ENCODE data around the gene NRAP. TPM values are rescaled to one million over a fixed set of nuclear protein-coding genes. Genes with fewer than 3 reads are reported as not detected.

The NRAP gene
- total and polyA plus RNA-seq, 2 of the 8 experiments (the other 6 are each of a cell fraction or from before 2014, with no cell fraction given), result not detected

DNA sequence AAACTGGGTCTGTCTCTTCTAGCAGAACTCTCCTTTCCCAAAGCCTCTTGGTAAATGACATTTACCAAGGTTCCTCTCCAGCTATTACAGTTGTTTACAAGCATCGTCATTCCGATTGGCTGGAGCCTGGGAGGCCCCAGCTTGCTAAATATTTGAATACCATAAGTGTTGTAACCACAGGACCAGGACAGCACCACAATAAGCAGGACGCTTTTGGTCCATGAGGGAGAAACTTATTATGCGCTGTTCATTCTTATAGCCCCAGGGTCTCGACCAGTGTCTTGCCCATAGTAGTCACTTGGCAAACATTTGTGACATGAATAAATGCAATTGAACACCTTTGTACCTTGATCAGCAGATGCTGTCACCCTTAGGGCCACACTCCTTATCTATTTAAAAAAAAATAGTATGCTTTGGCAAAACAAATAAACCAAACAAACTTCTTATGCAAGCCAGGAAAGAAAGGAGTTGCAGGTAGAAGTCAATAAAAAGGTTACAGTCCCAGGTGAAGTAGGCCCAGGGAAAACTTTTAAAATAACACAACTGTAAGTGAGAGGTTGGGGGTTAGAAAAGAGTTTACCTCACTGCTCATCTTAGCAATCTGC, 32.8 kb downstream of the NRAP start:
- no peak overlapping the region for H3K18ac ChIP-seq (ENCODE audit: extremely low read depth, low read length)
- H2BK12ac ChIP-seq (ENCODE audit: low read depth, low read length), result no peak overlapping the region
- CTCF ChIA-PET (ENCODE audit: partially characterized antibody), result no interaction called here
- H4K8ac ChIP-seq (ENCODE audit: extremely low read depth, insufficient read depth, low read length), result no peak overlapping the region
- no peak overlapping the region for H2AK5ac ChIP-seq (ENCODE audit: low read depth, low read length)
- POLR2A ChIA-PET (ENCODE audit: partially characterized antibody), result no interaction called here
- peaks cover 0 to 7% of the 10 kb centered on the region in 2 experiments; a peak in 1 of 4 replicates for H3K9me3 ChIP-seq (ENCODE audit: insufficient read depth in 2 of 2, low read depth in 1 of 2, low read length in 1 of 2)
- no peak overlapping the region for H4K91ac ChIP-seq (replicated peaks; ENCODE audit: insufficient read length, low read length)
- H4K20me1 ChIP-seq (replicated peaks in 1 of 2; ENCODE audit: control insufficient read depth in 1 of 2, insufficient read depth in 2 of 2, low read length in 2 of 2), result no peaks in the 10 kb centered on the region
- H2BK15ac ChIP-seq (ENCODE audit: low read length), result no peak overlapping the region
- 92% methylated on average over 5 of the region's 5 CpGs; no CpG with 5 or more reads in 1 of the 2 experiments for WGBS, 2 experiments (ENCODE audit: extremely low coverage in 1 of 2, insufficient coverage in 1 of 2, insufficient read length in 1 of 2, insufficient replicate concordance in 2 of 2, low coverage in 1 of 2, low lambda C conversion rate in 2 of 2, missing lambda C conversion rate in 1 of 2)
- no peaks in the 10 kb centered on the region for H3K36me3 ChIP-seq (ENCODE audit: control insufficient read depth in 2 of 4, insufficient read depth in 4 of 4, low read length in 3 of 4)
- no peak for FAIRE-seq
- H2BK20ac ChIP-seq (ENCODE audit: low read length), result no peak overlapping the region
- H3K27me3 ChIP-seq (replicated peaks in 1 of 4; ENCODE audit: control insufficient read depth in 3 of 4, extremely low read depth in 1 of 4, insufficient read depth in 3 of 4, low read length in 3 of 4), result no peaks in the 10 kb centered on the region; a peak in 2 of 7 replicates
- no peak for TF ChIP-seq EP300 (IDR thresholded peaks at IDR 0.05; ENCODE audit: borderline replicate concordance in 1 of 2, low read depth in 2 of 2, low read length in 2 of 2)
- no peak overlapping the region for H3K23ac ChIP-seq (ENCODE audit: insufficient read length)
- no peak overlapping the region for H3K9ac ChIP-seq (replicated peaks in 1 of 4; ENCODE audit: extremely low read depth in 1 of 4, low read depth in 3 of 4, low read length in 3 of 4)
- no peaks in the 10 kb centered on the region for H3K79me1 ChIP-seq (ENCODE audit: low read depth, low read length)
- no peak overlapping the region for H3K4me3 ChIP-seq (ENCODE audit: extremely low read depth in 1 of 4, insufficient read depth in 2 of 4, low read depth in 3 of 4, low read length in 4 of 4)
- no peak overlapping the region for H3K14ac ChIP-seq (ENCODE audit: insufficient read length)
- no peak overlapping the region for H3K4me2 ChIP-seq (ENCODE audit: insufficient read depth in 1 of 2, low read depth in 2 of 2, low read length in 2 of 2)
- no peak overlapping the region for H2BK5ac ChIP-seq (ENCODE audit: low read depth, low read length)
- H3K79me2 ChIP-seq (ENCODE audit: control insufficient read depth in 1 of 2, insufficient read depth in 2 of 2, low read length in 2 of 2), result no peaks in the 10 kb centered on the region
- peaks cover 0 to 5% (median 0%) of the 10 kb centered on the region in 4 experiments; a peak in 2 of 7 replicates for H3K4me1 ChIP-seq (replicated peaks in 1 of 4; ENCODE audit: control insufficient read depth in 3 of 4, insufficient read depth in 4 of 4, low read length in 3 of 4)
- no peak for DNase-seq (ENCODE audit: low read depth in 1 of 2, low spot score in 2 of 2)
- no peaks in the 10 kb centered on the region for H3K23me2 ChIP-seq (ENCODE audit: low read depth, low read length)
- H3K27ac ChIP-seq (ENCODE audit: low read depth, low read length), result no peak overlapping the region
- no peak overlapping the region for H3K56ac ChIP-seq (replicated peaks; ENCODE audit: insufficient read length, low read depth, low read length)
- no peak overlapping the region for H4K5ac ChIP-seq (ENCODE audit: insufficient read length, low read depth, low read length)
- no peak overlapping the region for H2AFZ ChIP-seq (ENCODE audit: low read length)
- no peak overlapping the region for H3K4ac ChIP-seq (replicated peaks; ENCODE audit: insufficient read length, low read depth, low read length)
- no peak overlapping the region for H2BK120ac ChIP-seq (replicated peaks; ENCODE audit: low read depth, low read length)
